Progenitor cell of endocrine pancreas (in vitro differentiated cells): ENCODE measurements around the gene NCEH1. TPM values are rescaled to one million over a fixed set of nuclear protein-coding genes. Genes with fewer than 3 reads are reported as not detected.

Experiments
- DNase-seq: peaks from one replicate; pipeline ENCODE4 v3.0.0; 2021; ENCODE audit warnings: low spot score; ENCODE audit not compliant: unreplicated experiment
- H3K27ac Mint-ChIP-seq: 2 replicates; pipeline ENCODE4 v1.8.0; 2021; ENCODE audit warnings: mild to moderate bottlenecking, moderate library complexity, mixed read lengths
- H3K27me3 Mint-ChIP-seq: 2 replicates; pipeline ENCODE4 v1.8.0; 2021; ENCODE audit warnings: mixed read lengths
- H3K36me3 Mint-ChIP-seq: 2 replicates; pipeline ENCODE4 v1.8.0; 2022; ENCODE audit warnings: mixed read lengths; ENCODE audit not compliant: insufficient read depth
- H3K4me1 Mint-ChIP-seq: 2 replicates; pipeline ENCODE4 v1.8.0; 2021; ENCODE audit warnings: low read depth, mixed read lengths
- H3K4me3 Mint-ChIP-seq: 2 replicates; pipeline ENCODE4 v1.8.0; 2021; ENCODE audit warnings: low read depth, mild to moderate bottlenecking, moderate library complexity, mixed read lengths
- H3K9me3 Mint-ChIP-seq: 2 replicates; pipeline ENCODE4 v1.8.0; 2021; ENCODE audit warnings: low read depth, mixed read lengths
- CTCF ChIP-seq: fragments of 200-600 bp; sonication (generic); IDR thresholded peaks from one replicate; pipeline ENCODE4 v1.5.0; 2021; ENCODE audit warnings: antibody characterized with exemption, mild to moderate bottlenecking; ENCODE audit not compliant: unreplicated experiment
- total RNA-seq: library from RNA; stranded (reverse); gene quantifications from 2 replicates; pipeline ENCODE4 v1.2.1, GENCODE V29; 2021

NCEH1 gene
- total RNA-seq, 1 donor from 2014 or later: 2.5 TPM

GRCh38 chr3:172607305-172608121 is 103.4 kb downstream of the NCEH1 start:
- Mint-ChIP-seq H3K27ac (no peak overlapping the region), H3K9me3 (peaks cover 10% of the 10 kb centered on the region), H3K27me3 (no peaks in the 10 kb centered on the region), H3K36me3 (no peaks in the 10 kb centered on the region), H3K4me1 (no peaks in the 10 kb centered on the region), H3K4me3 (no peak overlapping the region)
- no peak for DNase-seq
- no peak for TF ChIP-seq CTCF

GRCh38 chr3:172606021-172606420 is 104.8 kb downstream of the NCEH1 start:
- Mint-ChIP-seq H3K9me3 (peaks cover 9% of the 10 kb centered on the region), H3K4me3 (no peak overlapping the region), H3K4me1 (peaks cover 6% of the 10 kb centered on the region), H3K27ac (no peak overlapping the region), H3K27me3 (no peaks in the 10 kb centered on the region), H3K36me3 (no peaks in the 10 kb centered on the region)
- DNase-seq: no peak
- TF ChIP-seq CTCF: no peak

DNA sequence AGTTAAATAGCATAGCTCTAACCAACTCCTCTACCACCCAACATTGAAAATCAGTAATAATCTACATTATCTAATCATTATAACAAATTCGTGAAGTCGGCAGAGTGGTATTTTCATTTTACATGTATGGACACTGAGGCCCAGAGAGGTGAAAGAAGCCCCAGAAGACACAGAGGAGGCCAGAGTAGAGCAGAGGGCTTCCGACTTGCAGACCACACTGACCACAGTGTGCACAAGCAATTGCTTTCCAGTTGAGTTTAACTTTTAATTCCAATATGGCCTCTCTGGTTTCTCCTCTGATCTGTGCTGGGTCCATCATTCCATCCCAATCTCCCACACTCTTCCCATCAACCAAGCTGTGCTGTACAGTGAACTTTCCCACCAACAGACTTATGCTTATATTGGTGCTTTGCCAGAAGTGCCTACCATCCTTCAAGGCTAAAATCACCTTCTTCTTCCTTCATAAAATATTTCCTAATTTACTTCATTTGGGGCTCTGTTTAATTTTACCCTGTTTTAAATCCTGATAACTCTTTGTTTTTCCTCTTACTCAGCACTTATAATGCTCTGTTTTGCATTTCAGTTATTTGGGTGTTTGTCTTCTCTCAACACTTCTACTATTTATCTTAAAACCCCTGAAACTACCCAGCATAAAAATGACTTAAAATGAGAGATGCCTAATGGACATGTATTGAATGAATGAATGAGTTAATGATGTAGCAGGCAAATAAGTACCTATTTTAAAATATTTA is 105.8 kb downstream of the NCEH1 start:
- peaks cover 7% of the 10 kb centered on the region for H3K4me1 Mint-ChIP-seq
- H3K9me3 Mint-ChIP-seq: peaks cover 2% of the 10 kb centered on the region

GRCh38 chr3:172601066-172601832 is 109.6 kb downstream of the NCEH1 start:
- no peak for TF ChIP-seq CTCF
- Mint-ChIP-seq H3K4me3 (no peak overlapping the region), H3K27me3 (no peaks in the 10 kb centered on the region), H3K36me3 (no peaks in the 10 kb centered on the region), H3K9me3 (peaks cover 3% of the 10 kb centered on the region), H3K27ac (peak overlapping the region; percentile 63), H3K4me1 (peaks cover 10% of the 10 kb centered on the region)
- no peak for DNase-seq

More for the DNA sequence above, 105.8 kb downstream of the NCEH1 start:
- Mint-ChIP-seq H3K27me3 (no peaks in the 10 kb centered on the region), H3K4me3 (no peak overlapping the region), H3K27ac (no peak overlapping the region), H3K36me3 (no peaks in the 10 kb centered on the region)
- TF ChIP-seq CTCF: no peak
- DNase-seq: no peak

DNA sequence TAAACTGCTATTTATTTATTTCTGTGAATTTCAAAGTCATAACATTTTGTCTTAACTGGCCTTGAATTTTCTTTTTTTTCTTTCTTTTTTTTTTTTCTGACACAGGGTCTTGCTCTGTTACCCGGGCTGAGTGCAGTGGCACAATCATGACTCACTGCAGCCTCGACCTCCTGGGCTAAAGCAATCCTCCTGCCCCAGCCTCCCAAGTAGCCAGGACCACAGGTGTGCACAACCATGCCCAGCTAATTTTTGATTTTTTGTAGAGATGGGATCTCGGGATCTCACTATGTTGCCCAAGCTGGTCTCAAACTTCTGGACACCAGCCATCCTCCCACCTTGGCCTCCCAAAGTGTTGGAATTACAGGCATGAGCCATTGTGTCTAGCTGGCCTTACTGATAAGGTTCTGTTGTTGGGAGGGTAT is 110.2 kb downstream of the NCEH1 start:
- DNase-seq: no peak
- no peaks in the 10 kb centered on the region for H3K36me3 Mint-ChIP-seq
- H3K4me3 Mint-ChIP-seq: no peak overlapping the region
- H3K27me3 Mint-ChIP-seq: no peaks in the 10 kb centered on the region
- peaks cover 16% of the 10 kb centered on the region for H3K4me1 Mint-ChIP-seq
- no peak overlapping the region for H3K27ac Mint-ChIP-seq
- no peak for TF ChIP-seq CTCF
- peaks cover 3% of the 10 kb centered on the region for H3K9me3 Mint-ChIP-seq
